ENCODE measurements around the gene ZNF600.
A peak's percentile ranks its signal among the peaks of the same experiment; 100 is the strongest.
"Not testable (repeated sequence)": the region's sequence is repeated elsewhere in the genome, so short reads cannot be mapped to it uniquely, and the experiment has no call there.

Gene ZNF600

GRCh38 chr19:52786464-52787354 is at the start of gene ZNF600:
Gene ZNF600, minus strand, starts transcription at chr19:52786791. Its CDS starts 7,903 bp downstream, at chr19:52778888.
- DNase-seq (ENCODE audit: low read depth), result peak; percentile 23

- DNase-seq (ENCODE audit: low read depth), result not testable (repeated sequence)
These were observed 47.7 kb upstream of the ZNF600 start for GRCh38 chr19:52834289-52834688.

GRCh38 chr19:52833541-52833940 is 47.0 kb upstream of the ZNF600 start:
- not testable (repeated sequence) for DNase-seq (ENCODE audit: low read depth)

- DNase-seq (ENCODE audit: low read depth), result not testable (repeated sequence)
These were observed 43.3 kb upstream of the ZNF600 start for GRCh38 chr19:52829866-52830265.

- DNase-seq (ENCODE audit: low read depth), result no peak
These were observed 39.2 kb upstream of the ZNF600 start for GRCh38 chr19:52825765-52826164.

DNA sequence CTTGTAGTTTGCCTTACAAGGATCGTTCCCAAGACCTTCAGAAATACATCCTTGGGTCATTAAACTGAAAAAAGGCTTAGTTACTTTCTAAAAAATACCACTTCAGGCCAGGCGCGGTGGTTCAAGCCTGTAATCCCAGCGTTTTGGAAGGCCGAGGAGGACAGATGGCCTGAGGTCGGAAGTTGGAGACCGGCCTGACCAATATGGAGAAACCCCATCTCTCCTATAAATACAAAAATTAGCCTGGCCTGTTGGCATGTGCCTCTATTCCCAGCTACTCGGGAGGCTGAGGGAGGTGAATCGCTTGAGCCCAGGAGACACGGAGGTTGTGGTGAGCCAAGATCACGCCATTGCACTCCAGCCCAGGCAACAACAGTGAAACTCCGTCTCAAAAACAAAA is 37.1 kb upstream of the ZNF600 start:
- no peak for DNase-seq (ENCODE audit: low read depth)

DNA sequence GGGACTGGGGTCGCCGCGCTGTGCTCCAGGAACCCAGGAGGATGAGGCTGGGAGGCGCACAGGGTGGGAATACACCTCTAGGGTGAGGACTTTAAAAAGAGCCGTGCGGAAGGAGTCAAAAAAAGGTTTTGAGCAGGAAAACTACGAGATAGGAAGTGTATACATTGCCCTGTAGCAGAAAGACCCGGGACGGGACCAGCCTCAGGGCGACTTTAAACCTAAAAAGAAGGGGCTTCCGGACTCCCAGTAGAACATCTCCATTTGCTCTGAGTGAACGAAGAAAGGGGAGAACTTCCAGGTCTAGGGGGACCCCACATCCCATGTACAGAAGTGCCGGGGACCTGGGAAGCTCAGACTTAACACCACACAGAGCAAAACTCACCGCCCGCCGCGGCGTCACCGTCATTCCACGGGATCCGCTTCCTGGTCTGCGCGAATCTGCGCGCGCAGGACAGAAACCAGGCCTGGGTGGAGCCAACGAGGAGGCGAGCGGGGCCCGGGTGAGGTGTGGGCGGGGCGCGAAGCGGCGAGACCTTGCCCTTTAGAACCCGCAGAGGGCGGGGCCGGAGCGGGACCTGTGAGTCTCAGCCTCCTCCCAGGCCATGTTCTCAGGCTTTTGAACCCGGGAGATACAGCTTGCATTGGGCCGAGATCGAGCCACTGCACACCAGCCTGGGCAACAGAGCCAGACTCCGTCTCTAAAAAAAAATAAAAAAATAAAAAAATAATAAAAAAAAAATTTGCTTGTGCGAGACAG is 34.8 kb upstream of the ZNF600 start, which contains the start of gene ZNF28:
Gene ZNF28 (minus strand): TSS at position 430 of the 757 bp plus-strand sequence. CDS start 3,675 bp downstream, outside the sequence.
- DNase-seq (ENCODE audit: low read depth), result peak; percentile 26

DNA sequence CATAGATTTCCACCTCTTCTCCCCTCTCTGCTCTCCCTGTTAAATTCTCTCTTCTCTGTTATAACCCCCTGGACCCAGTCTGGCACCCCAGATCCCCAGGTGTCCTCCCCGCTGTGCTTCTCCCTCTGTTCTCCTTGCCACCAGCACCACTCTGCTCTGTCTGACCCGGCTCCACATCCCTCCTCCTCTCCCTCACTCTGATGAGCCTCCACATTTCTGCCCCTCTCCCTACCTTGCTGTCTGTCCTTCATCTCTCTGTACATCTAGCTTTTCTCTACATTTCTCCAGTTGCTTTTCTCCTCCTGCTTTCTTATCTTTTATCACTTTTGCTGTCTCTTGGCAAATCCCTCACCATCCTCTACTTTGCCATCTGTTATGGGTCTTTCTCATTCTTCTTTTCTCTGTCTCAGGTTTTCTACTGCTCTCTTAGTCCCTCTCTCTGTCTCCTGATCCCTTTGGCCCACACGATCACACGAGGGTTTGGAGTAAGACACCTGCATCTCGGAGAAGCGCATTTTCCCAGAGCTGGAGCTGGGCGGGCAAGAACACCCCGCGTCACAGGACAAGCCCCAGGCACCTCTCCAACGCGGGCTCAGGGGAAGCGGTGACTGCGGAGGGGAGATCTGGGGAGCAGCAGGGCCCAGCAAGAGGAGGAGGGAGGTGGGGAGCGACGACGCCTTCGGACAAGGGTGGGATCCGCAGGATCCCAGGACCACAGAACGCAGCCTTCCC is 34.0 kb upstream of the ZNF600 start:
- DNase-seq (ENCODE audit: low read depth), result not testable (repeated sequence)

DNA sequence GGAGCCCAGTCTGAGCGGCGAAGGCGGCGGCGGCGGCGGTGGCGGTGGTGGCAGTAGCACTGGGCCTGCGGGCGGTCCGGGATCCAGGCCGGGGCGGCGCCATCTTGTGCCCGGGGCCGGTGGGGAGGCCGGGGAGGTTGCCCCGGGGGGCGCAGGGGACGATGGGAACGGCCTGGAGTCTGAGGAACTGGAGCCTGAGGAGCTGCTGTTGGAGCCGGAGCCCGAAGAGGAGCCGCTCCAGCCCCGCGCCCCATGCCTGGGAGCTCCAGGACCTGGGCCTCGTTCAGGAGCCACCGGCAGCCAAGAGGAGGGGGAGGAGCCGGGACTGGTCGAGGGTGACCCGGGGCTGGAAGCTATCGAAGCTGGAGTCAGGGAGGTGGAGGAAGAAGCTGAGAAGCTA is 23.2 kb upstream of the ZNF600 start:
- DNase-seq (ENCODE audit: low read depth), result no peak

DNA sequence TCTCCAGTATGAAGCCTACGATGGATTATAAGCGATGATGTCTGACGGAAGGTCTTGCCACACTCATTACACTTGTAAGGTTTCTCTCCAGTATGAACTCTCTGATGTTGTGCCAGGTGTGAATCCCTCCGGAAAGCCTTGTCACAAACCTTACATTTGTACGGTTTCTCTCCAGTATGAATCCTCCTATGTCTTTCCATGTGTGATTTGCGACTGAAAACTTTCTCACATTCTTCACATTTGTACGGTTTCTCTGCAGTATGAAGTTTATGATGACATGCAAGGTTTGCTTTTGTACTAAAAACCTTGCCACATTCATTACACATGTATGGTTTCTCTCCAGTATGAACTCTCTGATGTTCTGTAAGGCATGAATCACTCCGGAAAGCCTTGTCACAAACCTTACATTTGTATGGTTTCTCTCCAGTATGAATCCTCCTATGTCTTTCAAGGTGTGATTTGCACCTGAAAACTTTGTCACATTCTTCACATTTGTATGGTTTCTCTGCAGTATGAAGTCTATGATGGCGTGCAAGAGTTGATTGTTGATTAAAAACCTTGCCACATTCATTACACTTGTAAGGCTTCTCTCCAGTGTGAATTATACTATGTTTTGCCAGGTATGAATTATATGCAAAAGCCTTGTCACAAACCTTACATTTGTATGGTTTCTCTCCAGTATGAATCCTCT is 13.5 kb upstream of the ZNF600 start:
- not testable (repeated sequence) for DNase-seq (ENCODE audit: low read depth)

DNA sequence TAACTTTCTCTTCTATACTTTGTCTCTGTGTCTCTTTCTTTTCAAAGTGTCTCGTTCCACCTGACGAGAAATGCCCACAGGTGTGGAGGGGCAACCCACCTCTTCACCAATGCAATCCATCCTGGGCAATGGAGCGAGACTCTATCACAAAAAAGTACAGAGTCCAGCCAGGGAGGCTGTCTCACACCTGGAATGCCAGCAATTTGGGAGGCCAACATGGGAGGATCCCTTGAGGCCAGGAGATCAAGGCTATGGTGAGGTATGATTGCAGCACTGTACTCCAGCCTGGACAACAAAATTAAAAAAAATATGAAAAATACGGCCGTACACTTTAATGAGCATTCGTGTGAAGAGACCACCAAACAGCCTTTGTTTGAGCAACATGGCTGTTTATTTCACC is 2.8 kb upstream of the ZNF600 start:
- no peak for DNase-seq (ENCODE audit: low read depth)

DNA sequence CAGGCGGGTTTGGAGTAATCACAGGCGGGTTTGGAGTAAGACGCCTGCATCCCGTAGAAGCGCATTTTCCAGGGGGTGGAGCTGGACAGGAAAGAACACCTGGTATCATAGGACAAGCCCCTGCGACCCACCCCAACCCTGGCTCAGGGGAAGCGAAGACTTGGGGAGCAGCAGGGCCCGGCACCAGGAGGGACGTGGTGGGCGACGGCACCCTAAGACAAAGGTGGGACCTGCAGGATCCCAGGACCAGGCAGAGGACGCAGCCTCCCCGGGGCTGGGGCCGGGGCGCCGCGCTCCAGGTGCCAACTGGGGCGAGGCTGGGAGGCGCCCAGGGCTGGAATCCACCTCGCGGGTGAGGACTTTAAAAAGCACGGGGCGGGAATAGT is 520 bp downstream of the ZNF600 start:
- no peak for DNase-seq (ENCODE audit: low read depth)

DNA sequence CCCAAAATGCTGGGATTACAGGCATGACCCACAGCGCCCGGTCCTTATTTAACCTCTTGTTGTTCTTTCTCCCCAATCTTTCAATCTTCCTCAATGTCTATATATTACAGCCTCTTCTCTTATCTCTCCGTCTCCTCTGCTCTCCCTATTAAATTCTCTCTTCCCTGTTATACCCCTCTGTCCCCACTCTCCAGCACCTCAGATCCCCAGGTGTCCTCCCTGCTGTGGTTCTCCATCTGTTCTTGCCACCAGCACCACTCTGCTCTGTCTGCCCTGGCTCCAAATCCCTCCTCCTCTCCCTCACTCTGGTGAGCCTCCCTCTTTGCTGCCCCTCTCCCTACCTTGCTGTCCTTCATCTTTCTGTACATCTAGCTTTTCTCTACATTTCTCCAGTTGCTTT is 1.1 kb downstream of the ZNF600 start:
- DNase-seq (ENCODE audit: low read depth), result no peak

DNA sequence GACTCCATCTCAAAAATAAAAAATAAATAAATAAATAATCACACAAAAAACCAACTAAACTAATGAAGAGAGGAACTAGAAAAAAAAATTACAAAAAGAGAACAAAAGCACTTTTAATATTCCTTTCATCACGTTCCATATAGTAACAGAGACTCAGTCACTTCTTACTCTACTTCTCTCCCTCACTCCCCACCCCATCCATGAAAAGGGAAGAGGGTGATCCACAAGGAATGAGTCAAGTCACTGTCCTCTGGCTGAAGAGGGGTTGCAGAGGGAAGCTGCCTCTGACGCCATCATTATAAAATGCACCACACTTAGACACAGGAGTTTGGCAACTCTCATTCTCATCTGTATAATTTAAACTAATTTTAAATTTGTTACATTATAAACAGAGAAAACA is 3.7 kb downstream of the ZNF600 start:
- DNase-seq (ENCODE audit: low read depth), result not testable (repeated sequence)

DNA sequence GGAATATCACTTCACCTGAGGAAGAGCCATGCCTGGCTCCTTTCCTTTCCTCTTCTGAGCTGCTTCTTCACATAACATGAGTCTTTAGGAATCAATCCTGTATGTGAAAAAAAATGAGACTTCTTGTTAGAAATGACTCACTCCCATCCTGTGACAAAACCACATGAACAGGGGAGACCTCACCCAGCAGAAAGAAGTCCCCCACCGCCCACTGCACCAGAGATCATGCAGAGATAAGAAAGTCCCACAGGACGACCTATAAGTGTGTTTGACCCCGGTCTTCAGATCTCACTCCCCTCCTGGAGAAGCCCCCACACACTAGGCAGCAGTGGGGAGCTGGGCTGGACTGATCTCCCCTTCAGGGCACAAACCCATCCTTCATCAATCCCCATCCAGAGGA is 7.8 kb downstream of the ZNF600 start:
- no peak for DNase-seq (ENCODE audit: low read depth)

DNA sequence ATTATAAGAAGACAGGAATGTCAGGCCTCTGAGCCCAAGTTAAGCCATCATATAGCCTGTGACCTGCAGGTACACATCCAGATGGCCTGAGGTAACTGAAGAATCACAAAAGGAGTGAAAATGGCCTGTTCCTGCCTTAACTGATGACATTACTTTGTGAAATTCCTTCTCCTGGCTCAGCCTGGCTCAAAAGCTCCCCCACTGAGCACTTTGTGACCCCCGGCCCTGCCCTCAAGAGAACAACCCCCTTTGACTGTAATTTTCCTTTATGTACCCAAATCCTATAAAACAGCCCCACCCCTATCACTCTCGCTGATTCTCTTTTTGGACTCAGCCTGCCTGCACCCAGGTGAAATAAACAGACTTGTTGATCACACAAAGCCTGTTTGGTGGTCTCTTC is 30.1 kb downstream of the ZNF600 start:
- not testable (repeated sequence) for DNase-seq (ENCODE audit: low read depth)

GRCh38 chr19:52749780-52750179 is 36.8 kb downstream of the ZNF600 start:
- DNase-seq (ENCODE audit: low read depth), result no peak

GRCh38 chr19:52748336-52748950 is 38.1 kb downstream of the ZNF600 start:
- DNase-seq (ENCODE audit: low read depth), result no peak

- DNase-seq (ENCODE audit: low read depth), result not testable (repeated sequence)
These were observed 40.7 kb downstream of the ZNF600 start for GRCh38 chr19:52745919-52746318.

DNA sequence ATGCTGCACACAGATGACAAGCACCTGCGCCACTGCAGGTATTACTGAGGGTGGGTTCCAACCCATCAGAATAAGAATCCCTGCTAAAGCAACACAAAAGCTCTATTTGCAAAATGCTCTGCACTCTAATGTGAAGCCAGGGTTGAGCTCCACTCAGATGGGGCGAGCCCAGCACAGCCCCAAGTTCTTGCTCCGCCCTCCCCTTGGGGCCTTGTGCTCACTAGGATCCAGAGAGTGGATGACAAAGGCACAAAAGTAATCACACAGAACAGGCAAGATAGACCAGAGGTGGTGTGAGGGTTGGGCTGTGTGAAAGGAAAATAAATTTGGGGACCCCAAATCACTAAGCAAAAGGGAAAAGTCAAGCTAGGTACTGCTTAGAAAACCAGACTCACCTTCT is 43.5 kb downstream of the ZNF600 start:
- DNase-seq (ENCODE audit: low read depth), result no peak

- no peak for DNase-seq (ENCODE audit: low read depth)
These were observed 44.1 kb downstream of the ZNF600 start for GRCh38 chr19:52742516-52742915.
